HepG2 (cell line): ENCODE data around the gene KLHDC2. TPM values are rescaled to one million over a fixed set of nuclear protein-coding genes. Genes with fewer than 3 reads are reported as not detected.

Source experiments
- ARNT2 ChIP-seq: sonication (generic); formaldehyde crosslinking; IDR thresholded peaks from 2 replicates; pipeline ENCODE4 v1.8.0; 2022; ENCODE audit warnings: mild to moderate bottlenecking, low read depth, missing genetic modification reagents, moderate library complexity
- BCLAF1 ChIP-seq: fragments of 450-650 bp; IDR thresholded peaks from 2 replicates; pipeline ENCODE4 v1.6.1; 2017; ENCODE audit warnings: mild to moderate bottlenecking
- BHLHE40 ChIP-seq: IDR thresholded peaks from 2 replicates; pipeline ENCODE4 v1.6.1; 2011; ENCODE audit warnings: low read length, improper control_type of control experiment
- CREM ChIP-seq, 2 experiments: sonication (generic) in 1 of 2; formaldehyde crosslinking in 1 of 2; IDR thresholded peaks; 2 replicates each; pipeline versions ENCODE4 v1.4.0 to v1.6.1; 2016 to 2020; ENCODE audit warnings: antibody characterized with exemption in 1 of 2, mild to moderate bottlenecking in 1 of 2, missing genetic modification reagents in 1 of 2
- EEA1 ChIP-seq: sonication (generic); formaldehyde crosslinking; IDR thresholded peaks from 2 replicates; pipeline ENCODE4 v1.5.1; 2020; ENCODE audit warnings: mild to moderate bottlenecking, missing genetic modification reagents, borderline replicate concordance
- FOXK1 ChIP-seq: sonication (generic); formaldehyde crosslinking; IDR thresholded peaks from 2 replicates; pipeline ENCODE4 v1.4.0; 2020; ENCODE audit warnings: low read depth, missing genetic modification reagents, borderline replicate concordance
- HNRNPK ChIP-seq: fragments of 200-400 bp; formaldehyde crosslinking; IDR thresholded peaks from 2 replicates; pipeline ENCODE4 v1.6.1; 2018; ENCODE audit warnings: low read length, low read depth, moderate library complexity, mild to moderate bottlenecking; ENCODE audit not compliant: poor library complexity, severe bottlenecking
- HOXA9 ChIP-seq: sonication (generic); formaldehyde crosslinking; IDR thresholded peaks from 2 replicates; pipeline ENCODE4 v1.8.1; 2022; ENCODE audit warnings: missing genetic modification reagents, mild to moderate bottlenecking, moderate library complexity, borderline replicate concordance
- KDM4B ChIP-seq: sonication (generic); formaldehyde crosslinking; IDR thresholded peaks from 2 replicates; pipeline ENCODE4 v1.4.0; 2020; ENCODE audit warnings: missing genetic modification reagents
- MTA1 ChIP-seq: sonication (generic); formaldehyde crosslinking; IDR thresholded peaks from 2 replicates; pipeline ENCODE4 v1.4.0; 2020; ENCODE audit warnings: missing genetic modification reagents, mild to moderate bottlenecking, borderline replicate concordance
- NR3C1 ChIP-seq: sonication (generic); formaldehyde crosslinking; IDR thresholded peaks from 2 replicates; pipeline ENCODE4 v1.4.0; 2020; ENCODE audit warnings: missing genetic modification reagents
- POLR2AphosphoS5 ChIP-seq: IDR thresholded peaks from 2 replicates; pipeline ENCODE4 v1.6.1; 2012; ENCODE audit warnings: low read depth, low read length
- SKI ChIP-seq: fragments of 450-650 bp; IDR thresholded peaks from one replicate; pipeline ENCODE4 v1.6.1; 2018; ENCODE audit warnings: mild to moderate bottlenecking; ENCODE audit not compliant: partially characterized antibody
- SUZ12 ChIP-seq: fragments of 150-350 bp; IDR thresholded peaks from 2 replicates; pipeline ENCODE4 v1.6.1; 2014; ENCODE audit warnings: low read depth, low read length
- ZBTB20 ChIP-seq: sonication (generic); formaldehyde crosslinking; IDR thresholded peaks from 2 replicates; pipeline ENCODE4 v1.8.1; 2023; ENCODE audit warnings: missing genetic modification reagents, low read depth, mild to moderate bottlenecking, borderline replicate concordance
- ZFP36L1 ChIP-seq: sonication (generic); formaldehyde crosslinking; IDR thresholded peaks from 2 replicates; pipeline ENCODE4 v1.8.0; 2022; ENCODE audit warnings: mild to moderate bottlenecking, missing genetic modification reagents, moderate library complexity
- ZNF225 ChIP-seq: sonication (generic); formaldehyde crosslinking; IDR thresholded peaks from 2 replicates; pipeline ENCODE4 v1.4.0; 2020; ENCODE audit warnings: mild to moderate bottlenecking, missing genetic modification reagents
- ZNF234 ChIP-seq: sonication (generic); formaldehyde crosslinking; conservative IDR thresholded peaks from 2 replicates; pipeline ENCODE4 v1.5.1; 2020; ENCODE audit warnings: mild to moderate bottlenecking, missing genetic modification reagents
- ZNF253 ChIP-seq: sonication (generic); formaldehyde crosslinking; IDR thresholded peaks from 2 replicates; pipeline ENCODE4 v1.8.0; 2022; ENCODE audit warnings: mild to moderate bottlenecking, missing genetic modification reagents, borderline replicate concordance
- ZNF296 ChIP-seq: sonication (generic); formaldehyde crosslinking; conservative IDR thresholded peaks from 2 replicates; pipeline ENCODE4 v1.5.0; 2020; ENCODE audit warnings: mild to moderate bottlenecking, missing genetic modification reagents
- ZNF674 ChIP-seq: sonication (generic); formaldehyde crosslinking; IDR thresholded peaks from 2 replicates; pipeline ENCODE4 v1.5.0; 2020; ENCODE audit warnings: low read depth, mild to moderate bottlenecking, missing genetic modification reagents
- ZNF792 ChIP-seq: IDR thresholded peaks from 2 replicates; pipeline ENCODE4 v1.6.1; 2016
- ZNF83 ChIP-seq: sonication (generic); formaldehyde crosslinking; IDR thresholded peaks from 2 replicates; pipeline ENCODE4 v1.4.0; 2020; ENCODE audit warnings: missing genetic modification reagents, mild to moderate bottlenecking, borderline replicate concordance
- polyA plus RNA-seq, 8 experiments: library from polyadenylated mRNA; depleted of rRNA in 3 of 8; stranded (reverse) in 7 of 8; unstranded in 1 of 8; fragments of >200 nt; fragmentation: Illumina TruSeq in 4 of 8; extraction: Trizol in 4 of 8; gene quantifications; 2 replicates each; pipeline versions ENCODE4 v1.2.1 to v1.2.3, GENCODE V29; 2011 to 2016; ENCODE audit warnings: low read depth in 4 of 8, missing spikeins in 1 of 8, mixed read lengths in 1 of 8; ENCODE audit not compliant: insufficient read depth in 1 of 8
- total RNA-seq, 5 experiments: library from RNA; depleted of rRNA; stranded (reverse); fragments of >200 nt; fragmentation: Illumina TruSeq; extraction: Trizol; gene quantifications; 2 replicates each; pipeline ENCODE4 v1.2.3, GENCODE V29; 2016; ENCODE audit warnings: low read depth in 1 of 5
- TF ChIP-seq, protein P1 (sequence below): sonication (generic); formaldehyde crosslinking; IDR thresholded peaks from 2 replicates; pipeline ENCODE4 v1.8.0; 2022; ENCODE audit warnings: mild to moderate bottlenecking, missing genetic modification reagents; ENCODE audit not compliant: insufficient replicate concordance
- TF ChIP-seq, protein P2 (sequence below): sonication (generic); formaldehyde crosslinking; IDR thresholded peaks from 2 replicates; pipeline ENCODE4 v1.8.1; 2023; ENCODE audit warnings: mild to moderate bottlenecking, moderate library complexity, missing genetic modification reagents

The KLHDC2 gene
- total and polyA plus RNA-seq, 2 of the 13 experiments (the other 11 are each of a cell fraction or from before 2014, with no cell fraction given) = 95.5 to 170 TPM

DNA sequence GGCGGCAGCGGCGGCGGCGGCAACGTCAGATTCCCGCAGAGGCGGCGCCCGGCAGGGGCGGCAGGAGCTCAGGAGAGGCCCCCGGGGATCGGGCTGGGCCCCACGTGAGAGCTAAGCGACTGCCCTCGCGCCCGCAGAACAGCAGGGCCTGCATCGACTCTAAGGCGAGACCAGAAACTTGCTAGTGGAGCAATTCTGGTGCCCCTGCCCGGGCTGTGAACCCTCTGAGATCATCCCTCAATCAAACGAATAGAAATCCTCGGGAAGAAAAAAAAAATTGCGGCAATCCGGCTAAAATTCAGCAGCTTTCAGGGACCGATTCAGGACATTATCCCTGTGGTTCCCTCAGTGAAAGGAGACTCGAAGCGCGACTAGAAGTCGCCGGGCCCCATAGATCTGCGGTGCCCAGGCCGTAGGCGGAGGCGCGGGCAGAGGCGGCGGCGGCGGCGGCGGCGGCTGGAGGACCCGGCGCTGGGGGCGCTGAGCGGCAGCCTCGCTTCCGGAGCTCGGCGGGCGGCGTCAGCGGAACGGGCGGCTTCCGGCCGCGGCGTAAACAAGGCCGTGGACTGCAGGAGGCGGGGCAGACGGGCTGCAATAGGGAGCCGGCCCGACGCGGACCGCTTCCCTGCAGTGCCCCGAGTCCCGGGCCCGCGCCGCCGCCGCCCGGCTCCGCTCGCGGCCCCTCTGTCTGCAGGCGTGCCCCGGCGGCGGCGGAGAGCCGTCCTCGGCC, at the start of gene KLHDC2 (continued):
- TF ChIP-seq, protein P1, sequence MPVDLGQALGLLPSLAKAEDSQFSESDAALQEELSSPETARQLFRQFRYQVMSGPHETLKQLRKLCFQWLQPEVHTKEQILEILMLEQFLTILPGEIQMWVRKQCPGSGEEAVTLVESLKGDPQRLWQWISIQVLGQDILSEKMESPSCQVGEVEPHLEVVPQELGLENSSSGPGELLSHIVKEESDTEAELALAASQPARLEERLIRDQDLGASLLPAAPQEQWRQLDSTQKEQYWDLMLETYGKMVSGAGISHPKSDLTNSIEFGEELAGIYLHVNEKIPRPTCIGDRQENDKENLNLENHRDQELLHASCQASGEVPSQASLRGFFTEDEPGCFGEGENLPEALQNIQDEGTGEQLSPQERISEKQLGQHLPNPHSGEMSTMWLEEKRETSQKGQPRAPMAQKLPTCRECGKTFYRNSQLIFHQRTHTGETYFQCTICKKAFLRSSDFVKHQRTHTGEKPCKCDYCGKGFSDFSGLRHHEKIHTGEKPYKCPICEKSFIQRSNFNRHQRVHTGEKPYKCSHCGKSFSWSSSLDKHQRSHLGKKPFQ (CRISPR knock-in tag) = no peak
- TF ChIP-seq MTA1 (no peak), ZNF253 (CRISPR knock-in tag) (no peak), ZFP36L1 (CRISPR knock-in tag) (no peak), ZBTB20 (CRISPR knock-in tag) (no peak; the same call in 1 of the 2 replicates), ZNF225 (no peak), NR3C1 (CRISPR knock-in tag) (no peak), BHLHE40 (no peak; the same call in 1 of the 2 replicates), KDM4B (CRISPR knock-in tag) (no peak), ARNT2 (CRISPR knock-in tag) (peak; percentile 31; the same call in 1 of the 2 replicates), ZNF296 (CRISPR knock-in tag) (no peak), FOXK1 (peak; percentile 98), POLR2AphosphoS5 (peak; percentile 43; the same call in 1 of the 2 replicates), HOXA9 (0 out of 2 replicates have a peak, but pooled peaks have one; percentile 25), SUZ12 (no peak), ZNF674 (CRISPR knock-in tag) (no peak; the same call in 1 of the 2 replicates), SKI (peak; percentile 88), ZNF234 (CRISPR knock-in tag) (no peak), HNRNPK (no peak), BCLAF1 (no peak), ZNF792 (CRISPR knock-in tag) (no peak; the same call in 1 of the 2 replicates), ZNF83 (CRISPR knock-in tag) (no peak), CREM (IDR thresholded peaks at IDR 0.05) (no peak), CREM (CRISPR knock-in tag; IDR thresholded peaks at IDR 0.05) (no peak), EEA1 (CRISPR knock-in tag) (no peak)
- TF ChIP-seq, protein P2, sequence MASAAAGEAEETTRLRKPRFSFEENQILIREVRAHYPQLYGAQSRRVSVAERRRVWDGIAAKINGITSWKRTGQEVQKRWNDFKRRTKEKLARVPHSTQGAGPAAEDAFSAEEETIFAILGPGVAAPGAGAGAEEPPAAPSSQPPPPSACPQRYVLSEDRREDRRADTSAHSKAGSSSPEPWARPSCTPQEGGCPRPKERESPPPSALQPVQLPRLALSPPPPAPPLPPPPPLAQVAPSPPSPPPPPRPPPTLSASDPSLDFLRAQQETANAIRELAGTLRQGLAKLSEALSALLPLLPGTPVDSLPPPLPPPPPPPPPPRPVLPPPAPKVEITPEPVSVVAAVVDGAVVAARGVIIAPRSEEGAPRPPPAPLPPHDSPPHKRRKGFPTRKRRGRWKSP (CRISPR knock-in tag) = no peak
